HL-60 (cell line): ENCODE measurements around the gene PTPRD.

Source experiments
- POLR2AphosphoS5 ChIP-seq: IDR thresholded peaks from 2 replicates; pipeline ENCODE4 v1.6.1; 2012; ENCODE audit warnings: low read depth
- TF ChIP-seq, protein P1 (sequence below): IDR thresholded peaks from one replicate; pipeline ENCODE4 v1.5.1; 2011; ENCODE audit warnings: low read length, control low read depth, inconsistent platforms; ENCODE audit not compliant: insufficient read depth

DNA sequence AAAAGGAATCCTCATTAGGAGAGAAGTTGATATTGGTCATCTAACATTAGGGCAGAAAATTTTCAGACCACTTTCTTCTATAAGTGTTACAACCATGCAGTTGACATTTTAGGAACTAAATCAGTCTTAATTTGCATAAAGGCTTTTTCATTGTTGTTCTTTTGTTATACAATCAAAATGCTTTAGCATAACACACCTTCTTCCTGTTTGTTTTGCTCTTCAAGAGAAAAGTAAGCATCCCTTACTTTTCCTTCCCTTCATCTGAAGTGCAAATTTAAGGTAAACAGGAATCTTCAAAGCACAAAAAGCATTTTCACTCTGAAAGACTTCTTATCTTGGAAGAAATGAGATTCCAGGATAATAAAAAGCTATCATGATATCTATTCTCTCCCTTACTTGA lies 273.6 kb downstream of the PTPRD start:
- no peak for TF ChIP-seq POLR2AphosphoS5
- TF ChIP-seq, protein P1, sequence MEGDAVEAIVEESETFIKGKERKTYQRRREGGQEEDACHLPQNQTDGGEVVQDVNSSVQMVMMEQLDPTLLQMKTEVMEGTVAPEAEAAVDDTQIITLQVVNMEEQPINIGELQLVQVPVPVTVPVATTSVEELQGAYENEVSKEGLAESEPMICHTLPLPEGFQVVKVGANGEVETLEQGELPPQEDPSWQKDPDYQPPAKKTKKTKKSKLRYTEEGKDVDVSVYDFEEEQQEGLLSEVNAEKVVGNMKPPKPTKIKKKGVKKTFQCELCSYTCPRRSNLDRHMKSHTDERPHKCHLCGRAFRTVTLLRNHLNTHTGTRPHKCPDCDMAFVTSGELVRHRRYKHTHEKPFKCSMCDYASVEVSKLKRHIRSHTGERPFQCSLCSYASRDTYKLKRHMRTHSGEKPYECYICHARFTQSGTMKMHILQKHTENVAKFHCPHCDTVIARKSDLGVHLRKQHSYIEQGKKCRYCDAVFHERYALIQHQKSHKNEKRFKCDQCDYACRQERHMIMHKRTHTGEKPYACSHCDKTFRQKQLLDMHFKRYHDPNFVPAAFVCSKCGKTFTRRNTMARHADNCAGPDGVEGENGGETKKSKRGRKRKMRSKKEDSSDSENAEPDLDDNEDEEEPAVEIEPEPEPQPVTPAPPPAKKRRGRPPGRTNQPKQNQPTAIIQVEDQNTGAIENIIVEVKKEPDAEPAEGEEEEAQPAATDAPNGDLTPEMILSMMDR: no peak
